Measurements from ENCODE around the gene HMX1. TPM values are rescaled to one million over a fixed set of nuclear protein-coding genes. Genes with fewer than 3 reads are reported as not detected.

The HMX1 gene
- total and polyA plus RNA-seq, 2 donors (not counting 1 experiment from before 2014, with no cell fraction given): not detected

DNA sequence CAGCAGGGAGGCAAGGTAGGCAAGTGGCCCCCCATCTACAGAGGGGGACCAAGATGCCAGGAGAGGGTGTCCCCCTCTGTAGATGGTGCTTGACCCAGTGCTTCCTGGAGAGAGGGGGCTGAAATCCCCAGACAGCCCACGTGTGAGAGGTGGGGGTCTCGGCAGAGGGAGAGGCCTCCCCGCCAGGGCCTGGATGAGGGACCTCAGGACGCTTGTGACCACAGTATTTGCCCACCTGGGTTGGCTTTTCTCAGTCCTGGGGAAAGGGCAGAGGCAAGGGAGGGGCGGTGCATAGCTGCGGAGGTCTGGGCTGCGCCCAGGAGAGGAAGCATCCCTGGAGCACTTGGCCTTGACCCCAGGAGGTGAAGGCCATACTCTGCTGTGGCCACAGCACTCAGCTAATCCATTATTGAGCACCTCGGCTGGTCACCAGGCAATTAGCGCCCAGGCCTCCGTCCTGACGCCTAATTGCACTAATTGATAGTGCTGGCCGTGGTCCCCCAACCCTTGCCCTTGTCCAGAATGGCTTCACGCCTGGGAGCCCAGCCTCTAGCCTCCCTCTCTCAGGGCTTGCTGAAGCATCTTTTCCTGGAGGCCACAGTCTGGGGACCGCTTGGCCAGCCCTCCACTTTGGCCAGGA, 30.7 kb downstream of the HMX1 start:
- ATAC-seq (ENCODE audit: low read depth) (no peak), DNase-seq (no peak)
- Histone ChIP-seq H3K27ac (ENCODE audit: low read length in 2 of 2) (no peak overlapping the region), H3K36me3 (replicated peaks in 1 of 2; ENCODE audit: control extremely low read depth in 1 of 2, control insufficient read depth in 1 of 2, extremely low read depth in 1 of 2, insufficient read depth in 2 of 2, low read length in 1 of 2) (no peaks in the 10 kb centered on the region), H3K9ac (ENCODE audit: low read length) (no peak overlapping the region), H3K79me2 (ENCODE audit: control insufficient read depth, insufficient read depth, low read length) (no peaks in the 10 kb centered on the region), H2AFZ (ENCODE audit: insufficient read depth, low read depth, low read length, poor library complexity, severe bottlenecking) (no peak overlapping the region), H4K20me1 (ENCODE audit: control insufficient read depth, insufficient read depth, low read length, poor library complexity, severe bottlenecking) (no peaks in the 10 kb centered on the region), H3K9me3 (ENCODE audit: control extremely low read depth in 1 of 3, control insufficient read depth in 2 of 3, insufficient read depth in 1 of 3, low read length in 2 of 3) (peaks cover 0 to 25% (median 0%) of the 10 kb centered on the region in 3 donors), H3K4me1 (ENCODE audit: control insufficient read depth in 2 of 2, insufficient read depth in 2 of 2, low read length in 2 of 2) (no peaks in the 10 kb centered on the region), H3K4me3 (ENCODE audit: control extremely low read depth in 1 of 5, extremely low read depth in 1 of 5, insufficient read depth in 1 of 5, low read depth in 2 of 5, low read length in 4 of 5) (no peak overlapping the region), H3K27me3 (replicated peaks in 1 of 4; ENCODE audit: control extremely low read depth in 1 of 4, control insufficient read depth in 3 of 4, insufficient read depth in 4 of 4, low read length in 3 of 4) (no peaks in the 10 kb centered on the region), H3K4me2 (replicated peaks; ENCODE audit: low read depth, low read length, poor library complexity, severe bottlenecking) (no peak overlapping the region)
- TF ChIP-seq EZH2 (IDR thresholded peaks at IDR 0.05; ENCODE audit: borderline replicate concordance, insufficient read depth, low read depth, low read length, poor library complexity, severe bottlenecking): no peak
- TF ChIP-seq, protein P1, sequence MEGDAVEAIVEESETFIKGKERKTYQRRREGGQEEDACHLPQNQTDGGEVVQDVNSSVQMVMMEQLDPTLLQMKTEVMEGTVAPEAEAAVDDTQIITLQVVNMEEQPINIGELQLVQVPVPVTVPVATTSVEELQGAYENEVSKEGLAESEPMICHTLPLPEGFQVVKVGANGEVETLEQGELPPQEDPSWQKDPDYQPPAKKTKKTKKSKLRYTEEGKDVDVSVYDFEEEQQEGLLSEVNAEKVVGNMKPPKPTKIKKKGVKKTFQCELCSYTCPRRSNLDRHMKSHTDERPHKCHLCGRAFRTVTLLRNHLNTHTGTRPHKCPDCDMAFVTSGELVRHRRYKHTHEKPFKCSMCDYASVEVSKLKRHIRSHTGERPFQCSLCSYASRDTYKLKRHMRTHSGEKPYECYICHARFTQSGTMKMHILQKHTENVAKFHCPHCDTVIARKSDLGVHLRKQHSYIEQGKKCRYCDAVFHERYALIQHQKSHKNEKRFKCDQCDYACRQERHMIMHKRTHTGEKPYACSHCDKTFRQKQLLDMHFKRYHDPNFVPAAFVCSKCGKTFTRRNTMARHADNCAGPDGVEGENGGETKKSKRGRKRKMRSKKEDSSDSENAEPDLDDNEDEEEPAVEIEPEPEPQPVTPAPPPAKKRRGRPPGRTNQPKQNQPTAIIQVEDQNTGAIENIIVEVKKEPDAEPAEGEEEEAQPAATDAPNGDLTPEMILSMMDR (IDR thresholded peaks at IDR 0.05): no peak
- ChIA-PET CTCF (no interaction called here), POLR2A (no interaction called here)
- no peak overlapping the region for H3K27ac Mint-ChIP-seq
- H3K4me3 Mint-ChIP-seq: no peak overlapping the region
- intact Hi-C loops (cut with micrococcal nuclease): no loop called here
- H3K27me3 Mint-ChIP-seq: peaks cover 2% of the 10 kb centered on the region
- no peaks in the 10 kb centered on the region for H3K4me1 Mint-ChIP-seq
- peaks cover 3% of the 10 kb centered on the region for H3K9me3 Mint-ChIP-seq (ENCODE audit: insufficient read depth)
- 94% methylated on average over 10 of the region's 14 CpGs for WGBS (ENCODE audit: insufficient coverage)

DNA sequence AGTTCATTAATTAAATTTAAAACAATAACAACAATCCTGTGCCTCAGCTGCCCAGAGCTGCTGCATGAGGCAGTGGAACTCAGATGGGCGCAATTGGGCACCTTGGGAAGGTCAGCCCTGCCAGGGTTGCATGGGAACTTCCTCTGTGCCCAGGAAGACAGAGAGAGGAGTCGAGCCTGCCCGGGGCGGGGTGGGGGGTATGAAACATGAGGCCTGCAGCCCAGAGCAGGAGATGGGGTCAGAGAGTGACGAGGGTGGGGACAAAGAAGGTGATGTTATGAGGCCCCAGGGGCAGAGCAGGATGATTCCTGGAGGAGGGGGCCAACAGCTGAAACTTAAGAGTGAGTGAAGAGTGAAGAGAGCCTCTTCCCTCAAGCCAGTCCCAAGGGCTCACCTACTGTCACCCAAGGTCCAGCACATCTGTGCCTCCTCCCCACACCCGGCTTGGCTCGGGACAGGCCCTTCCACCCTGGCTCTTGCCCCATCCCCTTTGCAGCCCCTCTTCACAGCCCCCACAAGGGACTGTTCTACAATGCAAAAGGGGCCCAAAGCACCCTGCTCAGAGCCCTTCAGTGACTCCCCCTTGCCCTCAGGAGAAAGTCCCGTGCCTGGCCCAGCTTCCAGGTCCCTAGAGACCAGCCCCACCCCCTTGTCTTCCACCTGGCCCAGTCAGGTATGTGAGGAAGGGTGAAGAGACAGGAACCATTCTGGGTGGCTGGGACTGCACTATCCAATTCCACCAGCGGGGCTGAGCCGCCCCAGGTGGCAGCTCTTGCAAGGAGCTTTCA, 31.4 kb downstream of the HMX1 start:
- 88% methylated on average over 9 of the region's 10 CpGs for WGBS (ENCODE audit: insufficient coverage)
- H3K9me3 ChIP-seq (ENCODE audit: control extremely low read depth in 1 of 3, control insufficient read depth in 2 of 3, insufficient read depth in 1 of 3, low read length in 2 of 3): peaks cover 0 to 22% (median 0%) of the 10 kb centered on the region in 3 donors
- no peaks in the 10 kb centered on the region for H3K4me1 ChIP-seq (ENCODE audit: control insufficient read depth in 2 of 2, insufficient read depth in 2 of 2, low read length in 2 of 2)
- no peaks in the 10 kb centered on the region for H4K20me1 ChIP-seq (ENCODE audit: control insufficient read depth, insufficient read depth, low read length, poor library complexity, severe bottlenecking)
- no peaks in the 10 kb centered on the region for H3K4me1 Mint-ChIP-seq
- no peak overlapping the region for H3K27ac Mint-ChIP-seq
- TF ChIP-seq EZH2 (IDR thresholded peaks at IDR 0.05; ENCODE audit: borderline replicate concordance, insufficient read depth, low read depth, low read length, poor library complexity, severe bottlenecking): no peak
- TF ChIP-seq, protein P1 (IDR thresholded peaks at IDR 0.05): no peak
- DNase-seq: no peak
- no peaks in the 10 kb centered on the region for H3K27me3 ChIP-seq (replicated peaks in 1 of 4; ENCODE audit: control extremely low read depth in 1 of 4, control insufficient read depth in 3 of 4, insufficient read depth in 4 of 4, low read length in 3 of 4)
- no peak overlapping the region for H3K4me3 Mint-ChIP-seq
- no peak for ATAC-seq (ENCODE audit: low read depth)
- H2AFZ ChIP-seq (ENCODE audit: insufficient read depth, low read depth, low read length, poor library complexity, severe bottlenecking): no peak overlapping the region
- no peak overlapping the region for H3K4me3 ChIP-seq (ENCODE audit: control extremely low read depth in 1 of 5, extremely low read depth in 1 of 5, insufficient read depth in 1 of 5, low read depth in 2 of 5, low read length in 4 of 5)
- intact Hi-C loops (cut with micrococcal nuclease): no loop called here
- ChIA-PET CTCF (no interaction called here), POLR2A (no interaction called here)
- no peaks in the 10 kb centered on the region for H3K36me3 ChIP-seq (replicated peaks in 1 of 2; ENCODE audit: control extremely low read depth in 1 of 2, control insufficient read depth in 1 of 2, extremely low read depth in 1 of 2, insufficient read depth in 2 of 2, low read length in 1 of 2)
- H3K4me2 ChIP-seq (replicated peaks; ENCODE audit: low read depth, low read length, poor library complexity, severe bottlenecking): no peak overlapping the region
- H3K9me3 Mint-ChIP-seq (ENCODE audit: insufficient read depth): peaks cover 3% of the 10 kb centered on the region
- peaks cover 2% of the 10 kb centered on the region for H3K27me3 Mint-ChIP-seq
- no peak overlapping the region for H3K27ac ChIP-seq (ENCODE audit: low read length in 2 of 2)
- no peak overlapping the region for H3K9ac ChIP-seq (ENCODE audit: low read length)
- H3K79me2 ChIP-seq (ENCODE audit: control insufficient read depth, insufficient read depth, low read length): no peaks in the 10 kb centered on the region

Data from B cell (primary cell).